Stimulated activated CD8-positive, alpha-beta memory T cell treated with anti-CD3 and anti-CD28 coated beads, Interleukin-12 subunit alpha, Interleukin-12 subunit beta, amount 100 ng/mL, for 24 hours (primary cell): Measurements from ENCODE around the gene GRK3.

ENCODE experiments used
- DNase-seq: peaks from one replicate; pipeline ENCODE4 v3.0.0-alpha.2; 2020; ENCODE audit errors: extremely low read depth

The GRK3 gene

GRCh38 chr22:25660336-25660735 lies 95.9 kb downstream of the GRK3 start:
- DNase-seq = no peak

GRCh38 chr22:25661073-25661472 lies 96.6 kb downstream of the GRK3 start:
- no peak for DNase-seq

- DNase-seq = no peak
Observed at GRCh38 chr22:25663654-25664053, 99.2 kb downstream of the GRK3 start.

GRCh38 chr22:25666308-25666707 lies 101.8 kb downstream of the GRK3 start:
- no peak for DNase-seq

- no peak for DNase-seq
Observed at GRCh38 chr22:25668437-25668836, 104.0 kb downstream of the GRK3 start.

GRCh38 chr22:25669253-25670069 lies 105.0 kb downstream of the GRK3 start:
- DNase-seq = no peak

GRCh38 chr22:25670070-25670461 lies 105.6 kb downstream of the GRK3 start:
- no peak for DNase-seq

- no peak for DNase-seq
Observed at GRCh38 chr22:25672289-25673084, 108.0 kb downstream of the GRK3 start.

- DNase-seq = no peak
Observed at GRCh38 chr22:25673713-25674112, 109.2 kb downstream of the GRK3 start.

- no peak for DNase-seq
Observed at GRCh38 chr22:25677631-25678030, 113.2 kb downstream of the GRK3 start.

- DNase-seq = no peak
Observed at GRCh38 chr22:25680051-25680450, 115.6 kb downstream of the GRK3 start.

GRCh38 chr22:25680956-25681355 lies 116.5 kb downstream of the GRK3 start:
- no peak for DNase-seq

- no peak for DNase-seq
Observed at GRCh38 chr22:25682109-25682508, 117.6 kb downstream of the GRK3 start.

- no peak for DNase-seq
Observed at GRCh38 chr22:25688627-25689026, 124.2 kb downstream of the GRK3 start.

- no peak for DNase-seq
Observed at GRCh38 chr22:25689631-25690030, 125.2 kb downstream of the GRK3 start.

- DNase-seq = no peak
Observed at GRCh38 chr22:25690798-25691197, 126.3 kb downstream of the GRK3 start.

GRCh38 chr22:25692397-25693267 lies 128.2 kb downstream of the GRK3 start:
- no peak for DNase-seq

GRCh38 chr22:25693268-25693565 lies 128.7 kb downstream of the GRK3 start:
- DNase-seq = no peak

GRCh38 chr22:25694196-25694907 lies 129.9 kb downstream of the GRK3 start:
- no peak for DNase-seq

GRCh38 chr22:25695146-25695545 lies 130.7 kb downstream of the GRK3 start:
- no peak for DNase-seq

- no peak for DNase-seq
Observed at GRCh38 chr22:25696763-25697162, 132.3 kb downstream of the GRK3 start.
